Breast epithelium (tissue), 3 donors: ENCODE measurements around the gene PCBP4.

Experiments
- POLR2A ChIP-seq: fragments of 450-650 bp; IDR thresholded peaks from one replicate; pipeline ENCODE4 v1.6.1; 2016; ENCODE audit warnings: antibody characterized with exemption, mild to moderate bottlenecking, moderate library complexity
- POLR2AphosphoS5 ChIP-seq, 3 donors: sonication (generic); formaldehyde crosslinking; IDR thresholded peaks; one replicate each; pipeline ENCODE4 v1.6.1; 2017; ENCODE audit warnings: antibody characterized with exemption in 3 of 3
- TF ChIP-seq, protein P1 (sequence below), 3 donors: fragments of 450-650 bp; IDR thresholded peaks; one replicate each; pipeline ENCODE4 v1.5.1; 2016 to 2017; ENCODE audit warnings: antibody characterized with exemption in 3 of 3, mild to moderate bottlenecking in 3 of 3, moderate library complexity in 3 of 3

DNA sequence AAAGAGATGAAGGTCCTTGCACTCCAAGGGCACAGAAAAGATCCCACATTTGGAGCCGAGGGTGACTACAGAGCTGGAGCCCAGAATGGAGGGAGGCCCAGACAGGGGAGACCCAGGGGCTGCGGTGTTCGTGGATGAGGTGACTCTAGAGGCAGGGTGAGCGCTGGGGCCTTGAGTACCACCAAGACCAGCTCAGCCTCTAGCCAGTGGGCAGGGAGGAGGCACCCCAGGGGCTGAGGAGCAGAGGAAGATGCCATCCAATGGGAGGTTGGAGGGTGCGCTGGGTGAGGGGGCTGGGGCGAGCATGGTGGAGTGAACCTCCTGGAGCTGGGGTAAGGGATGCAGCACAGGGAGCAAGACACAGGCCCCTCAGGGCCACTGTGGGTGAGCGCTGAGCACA is 38.8 kb downstream of the PCBP4 start:
- TF ChIP-seq, protein P1, sequence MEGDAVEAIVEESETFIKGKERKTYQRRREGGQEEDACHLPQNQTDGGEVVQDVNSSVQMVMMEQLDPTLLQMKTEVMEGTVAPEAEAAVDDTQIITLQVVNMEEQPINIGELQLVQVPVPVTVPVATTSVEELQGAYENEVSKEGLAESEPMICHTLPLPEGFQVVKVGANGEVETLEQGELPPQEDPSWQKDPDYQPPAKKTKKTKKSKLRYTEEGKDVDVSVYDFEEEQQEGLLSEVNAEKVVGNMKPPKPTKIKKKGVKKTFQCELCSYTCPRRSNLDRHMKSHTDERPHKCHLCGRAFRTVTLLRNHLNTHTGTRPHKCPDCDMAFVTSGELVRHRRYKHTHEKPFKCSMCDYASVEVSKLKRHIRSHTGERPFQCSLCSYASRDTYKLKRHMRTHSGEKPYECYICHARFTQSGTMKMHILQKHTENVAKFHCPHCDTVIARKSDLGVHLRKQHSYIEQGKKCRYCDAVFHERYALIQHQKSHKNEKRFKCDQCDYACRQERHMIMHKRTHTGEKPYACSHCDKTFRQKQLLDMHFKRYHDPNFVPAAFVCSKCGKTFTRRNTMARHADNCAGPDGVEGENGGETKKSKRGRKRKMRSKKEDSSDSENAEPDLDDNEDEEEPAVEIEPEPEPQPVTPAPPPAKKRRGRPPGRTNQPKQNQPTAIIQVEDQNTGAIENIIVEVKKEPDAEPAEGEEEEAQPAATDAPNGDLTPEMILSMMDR (IDR thresholded peaks at IDR 0.05): no peak
- TF ChIP-seq POLR2AphosphoS5 (IDR thresholded peaks at IDR 0.05) (no peak), POLR2A (no peak)
